GM12864 (cell line): ENCODE results near the gene PSENEN.
A peak's percentile ranks its signal among the peaks of the same experiment; 100 is the strongest.

Experiments used
- DNase-seq: peaks from one replicate; pipeline ENCODE4 v3.0.0-alpha.2; 2011; ENCODE audit warnings: low read depth
- H3K4me3 ChIP-seq: 2 replicates; pipeline ENCODE4 v1.5.1; 2011; ENCODE audit warnings: mild to moderate bottlenecking, low read depth, low read length, control low read depth
- CTCF ChIP-seq: IDR thresholded peaks from 2 replicates; pipeline ENCODE4 v1.5.1; 2011; ENCODE audit warnings: low read depth, mild to moderate bottlenecking, moderate library complexity, low read length, control low read depth, inconsistent platforms; ENCODE audit errors: missing control alignments

PSENEN gene

DNA sequence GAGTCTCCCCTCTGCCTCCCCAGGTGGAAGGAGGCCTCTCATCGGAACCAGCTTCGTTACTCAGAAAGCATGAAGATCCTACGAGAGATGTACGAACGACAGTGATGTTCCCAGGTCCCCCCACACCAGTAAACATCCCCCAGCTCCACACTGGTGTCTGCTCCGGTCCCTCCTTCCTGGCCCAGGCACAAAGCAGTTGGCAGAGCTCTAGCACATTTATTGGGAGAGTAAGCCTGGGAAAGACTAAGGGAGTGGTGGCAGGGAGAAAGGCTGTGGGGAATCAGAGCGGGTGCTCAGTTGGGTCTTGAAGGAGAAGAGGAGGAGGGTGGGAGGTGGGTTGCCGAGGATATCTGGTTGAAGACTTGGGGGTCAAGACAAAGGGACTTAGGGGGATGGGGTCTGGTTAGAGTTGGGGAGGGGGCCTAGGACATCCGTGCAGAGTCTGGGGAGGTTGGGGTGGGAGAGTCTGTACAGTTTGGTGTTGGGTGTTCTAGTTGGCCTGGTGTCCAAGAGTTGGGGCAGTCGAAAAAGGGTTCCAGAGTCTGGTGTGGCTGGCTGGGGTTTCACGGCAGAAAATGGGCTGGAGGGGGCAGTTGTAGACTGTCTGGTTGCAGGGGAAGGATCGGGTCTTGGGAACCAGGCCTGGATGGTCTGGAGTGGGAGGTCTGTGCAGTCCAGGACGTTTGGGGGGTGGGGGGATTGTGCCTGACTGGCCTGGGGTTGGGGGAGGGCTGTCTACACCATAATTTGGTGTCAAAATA is 9.1 kb downstream of the PSENEN start:
- DNase-seq, result no peak
- H3K4me3 ChIP-seq, result no peak overlapping the region
- TF ChIP-seq CTCF, result no peak

DNA sequence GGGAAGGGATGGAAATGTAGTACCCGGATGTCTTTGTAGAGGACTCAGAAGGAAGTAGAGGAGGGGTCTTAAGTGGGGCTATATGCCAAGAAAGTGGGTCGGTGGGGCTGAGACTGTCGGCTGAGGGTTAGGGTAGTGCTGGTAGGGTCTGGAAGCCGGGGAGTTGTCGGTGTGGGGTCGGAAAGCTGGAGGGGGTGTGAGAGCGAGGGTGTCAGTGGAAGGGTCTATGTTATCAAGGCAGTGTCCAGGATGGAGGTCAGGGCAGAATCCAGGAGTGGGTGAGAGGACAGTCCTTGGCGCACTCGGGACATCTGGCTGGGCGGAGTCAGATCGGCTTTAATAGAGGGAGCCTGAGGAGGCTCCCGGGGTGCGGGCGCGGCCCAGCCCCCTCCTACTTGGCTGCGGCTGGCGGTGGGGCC is 9.7 kb downstream of the PSENEN start:
- DNase-seq, result no peak
- H3K4me3 ChIP-seq, result no peak overlapping the region
- no peak for TF ChIP-seq CTCF

- TF ChIP-seq CTCF, result no peak
- DNase-seq, result no peak
- no peak overlapping the region for H3K4me3 ChIP-seq
These were observed 10.3 kb downstream of the PSENEN start for GRCh38 chr19:35755550-35756376.

DNA sequence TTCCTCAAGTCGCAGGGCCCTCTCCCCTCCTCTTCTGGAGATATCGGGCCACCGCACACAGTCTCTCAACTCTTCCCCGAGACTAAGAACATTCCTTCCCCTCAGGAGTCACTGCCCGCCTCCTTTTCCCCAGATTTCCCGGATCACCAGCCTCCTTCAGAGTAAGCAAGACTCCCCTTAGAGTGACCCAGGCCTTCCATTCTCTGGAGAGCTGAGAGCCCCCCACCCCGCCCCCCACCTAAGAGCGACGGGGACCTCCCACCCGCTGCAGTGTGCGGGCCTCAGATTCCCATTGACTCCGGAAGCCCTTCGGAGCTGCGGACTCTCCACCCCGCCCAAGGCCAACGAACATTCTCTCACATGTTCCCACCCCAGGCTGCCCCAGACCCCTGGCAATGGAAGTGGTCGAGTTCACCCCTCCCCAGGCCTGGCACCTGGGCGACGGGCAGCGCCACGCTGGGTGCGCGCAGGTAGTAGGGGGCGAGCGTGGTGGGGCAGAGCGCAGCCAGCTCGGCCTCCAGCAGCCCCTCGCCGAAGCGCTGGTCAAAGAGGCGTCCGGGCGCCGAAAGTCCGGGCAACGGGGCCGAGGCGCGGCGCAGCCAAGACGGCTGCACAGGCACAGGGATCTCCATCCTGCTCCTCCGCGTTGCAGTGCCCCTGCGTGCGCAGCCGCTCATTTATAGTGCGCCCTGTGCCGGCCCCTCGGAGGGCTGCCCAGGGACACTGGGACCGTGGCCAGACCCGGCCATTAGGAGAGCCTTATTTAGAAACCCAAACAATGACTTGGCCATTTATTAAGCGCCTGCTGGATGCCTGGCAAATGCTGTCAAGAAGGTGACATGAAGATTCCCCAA is 11.2 kb downstream of the PSENEN start, which contains the start of gene HSPB6:
Gene HSPB6 (minus strand): TSS at position 653 of the 854 bp plus-strand sequence. CDS start 21 bp downstream, at position 632.
- peak within 1 kb of the TSS; percentile 68 for H3K4me3 ChIP-seq
- TF ChIP-seq CTCF, result no peak
- DNase-seq, result no peak

DNA sequence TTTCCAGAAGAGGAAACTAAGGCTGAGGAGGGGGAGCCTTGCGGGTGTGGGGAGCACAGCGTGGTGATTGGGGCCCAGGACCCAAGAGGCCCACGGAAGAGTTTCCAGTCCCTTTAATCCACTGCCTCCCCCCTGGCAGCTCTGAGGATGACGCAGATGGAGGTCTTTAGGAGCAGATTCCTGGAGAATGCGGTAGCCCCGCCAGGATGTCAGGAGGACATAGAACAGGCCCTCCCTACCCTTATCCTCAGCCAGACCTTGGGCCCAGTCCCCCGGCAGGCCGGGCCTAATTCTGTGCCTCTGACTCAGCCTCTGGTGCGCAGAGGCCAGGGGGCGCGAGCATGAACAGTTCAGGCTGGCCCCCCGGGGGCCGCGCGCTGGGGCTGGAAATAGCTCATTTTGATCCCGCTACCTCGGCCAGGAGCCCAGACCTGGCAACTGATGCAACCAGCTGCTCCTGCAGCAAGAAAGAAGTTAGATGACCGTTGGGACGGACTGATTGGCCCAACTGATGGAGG is 11.8 kb downstream of the PSENEN start:
- no peak for TF ChIP-seq CTCF
- peak overlapping the region; percentile 68 for H3K4me3 ChIP-seq
- no peak for DNase-seq

GRCh38 chr19:35757749-35758608 is 12.5 kb downstream of the PSENEN start, which contains the start of gene PROSER3:
Gene PROSER3 (plus strand): TSS chr19:35758176. CDS start chr19:35758216, 40 bp downstream.
- H3K4me3 ChIP-seq, result peak within 1 kb of the TSS; percentile 94

More at GRCh38 chr19:35757749-35758608, 12.5 kb downstream of the PSENEN start, which contains the start of gene PROSER3:
- no peak for TF ChIP-seq CTCF
- DNase-seq, result peak; percentile 100
